Fibroblast of villous mesenchyme (primary cell): ENCODE results near the gene KCNMA1. TPM values are rescaled to one million over a fixed set of nuclear protein-coding genes. Genes with fewer than 3 reads are reported as not detected.

Source experiments
- DNase-seq: peaks from one replicate; pipeline ENCODE4 v3.0.0-alpha.2; 2010; ENCODE audit warnings: low read depth
- H3K4me3 ChIP-seq: 2 replicates; pipeline ENCODE4 v1.5.1; 2011; ENCODE audit warnings: low read depth, mild to moderate bottlenecking, low read length
- total RNA-seq: library from RNA; depleted of rRNA; stranded (reverse); fragments of >200 nt; gene quantifications from 2 replicates; pipeline ENCODE4 v1.2.3, GENCODE V29; 2012
- TF ChIP-seq, protein P1 (sequence below): IDR thresholded peaks from 2 replicates; pipeline ENCODE4 v1.5.1; 2012; ENCODE audit warnings: low read depth, mild to moderate bottlenecking, low read length; ENCODE audit not compliant: insufficient read depth

The KCNMA1 gene
- total RNA-seq, 1 donor = 36.7 TPM

DNA sequence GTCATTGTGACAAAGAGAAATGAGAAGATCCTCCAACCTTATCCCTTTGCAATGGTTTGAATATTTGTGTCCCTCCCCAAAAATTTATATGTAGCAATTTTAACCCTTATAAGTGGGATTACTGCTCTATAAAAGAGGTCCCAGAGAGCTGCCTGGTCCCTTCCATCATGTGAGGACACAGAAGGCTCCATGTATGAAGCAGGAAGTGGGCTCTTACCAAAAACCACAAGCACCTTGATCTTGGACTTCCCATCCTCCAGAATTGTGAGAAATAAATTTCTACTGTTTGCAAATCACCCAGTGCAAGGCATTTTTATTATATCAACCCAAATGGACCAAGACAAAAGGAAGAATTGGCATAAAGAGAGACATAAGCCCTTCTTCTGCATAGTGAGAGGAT is 95.7 kb downstream of the KCNMA1 start:
- no peak for DNase-seq
- TF ChIP-seq, protein P1, sequence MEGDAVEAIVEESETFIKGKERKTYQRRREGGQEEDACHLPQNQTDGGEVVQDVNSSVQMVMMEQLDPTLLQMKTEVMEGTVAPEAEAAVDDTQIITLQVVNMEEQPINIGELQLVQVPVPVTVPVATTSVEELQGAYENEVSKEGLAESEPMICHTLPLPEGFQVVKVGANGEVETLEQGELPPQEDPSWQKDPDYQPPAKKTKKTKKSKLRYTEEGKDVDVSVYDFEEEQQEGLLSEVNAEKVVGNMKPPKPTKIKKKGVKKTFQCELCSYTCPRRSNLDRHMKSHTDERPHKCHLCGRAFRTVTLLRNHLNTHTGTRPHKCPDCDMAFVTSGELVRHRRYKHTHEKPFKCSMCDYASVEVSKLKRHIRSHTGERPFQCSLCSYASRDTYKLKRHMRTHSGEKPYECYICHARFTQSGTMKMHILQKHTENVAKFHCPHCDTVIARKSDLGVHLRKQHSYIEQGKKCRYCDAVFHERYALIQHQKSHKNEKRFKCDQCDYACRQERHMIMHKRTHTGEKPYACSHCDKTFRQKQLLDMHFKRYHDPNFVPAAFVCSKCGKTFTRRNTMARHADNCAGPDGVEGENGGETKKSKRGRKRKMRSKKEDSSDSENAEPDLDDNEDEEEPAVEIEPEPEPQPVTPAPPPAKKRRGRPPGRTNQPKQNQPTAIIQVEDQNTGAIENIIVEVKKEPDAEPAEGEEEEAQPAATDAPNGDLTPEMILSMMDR = no peak
- no peak overlapping the region for H3K4me3 ChIP-seq

DNA sequence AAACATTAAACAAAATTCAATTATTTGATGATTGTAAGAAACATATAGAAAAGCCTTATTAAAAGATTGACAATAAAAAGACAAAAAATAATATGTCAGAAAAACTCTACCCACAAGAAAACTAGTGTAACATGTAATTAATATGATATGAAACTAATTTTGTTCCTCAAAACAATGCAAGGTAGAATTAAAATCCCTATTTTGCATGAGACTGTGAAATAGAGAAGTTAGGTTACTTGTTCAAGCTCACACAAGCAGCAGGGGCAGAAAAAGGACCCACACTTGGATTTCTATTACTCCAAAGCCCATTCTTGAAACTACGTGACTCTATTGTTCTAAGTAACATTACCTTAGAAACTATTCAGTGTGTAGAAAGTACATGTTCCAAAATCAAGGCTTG is 96.4 kb downstream of the KCNMA1 start:
- DNase-seq = no peak
- H3K4me3 ChIP-seq = no peak overlapping the region
- TF ChIP-seq, protein P1 = no peak

DNA sequence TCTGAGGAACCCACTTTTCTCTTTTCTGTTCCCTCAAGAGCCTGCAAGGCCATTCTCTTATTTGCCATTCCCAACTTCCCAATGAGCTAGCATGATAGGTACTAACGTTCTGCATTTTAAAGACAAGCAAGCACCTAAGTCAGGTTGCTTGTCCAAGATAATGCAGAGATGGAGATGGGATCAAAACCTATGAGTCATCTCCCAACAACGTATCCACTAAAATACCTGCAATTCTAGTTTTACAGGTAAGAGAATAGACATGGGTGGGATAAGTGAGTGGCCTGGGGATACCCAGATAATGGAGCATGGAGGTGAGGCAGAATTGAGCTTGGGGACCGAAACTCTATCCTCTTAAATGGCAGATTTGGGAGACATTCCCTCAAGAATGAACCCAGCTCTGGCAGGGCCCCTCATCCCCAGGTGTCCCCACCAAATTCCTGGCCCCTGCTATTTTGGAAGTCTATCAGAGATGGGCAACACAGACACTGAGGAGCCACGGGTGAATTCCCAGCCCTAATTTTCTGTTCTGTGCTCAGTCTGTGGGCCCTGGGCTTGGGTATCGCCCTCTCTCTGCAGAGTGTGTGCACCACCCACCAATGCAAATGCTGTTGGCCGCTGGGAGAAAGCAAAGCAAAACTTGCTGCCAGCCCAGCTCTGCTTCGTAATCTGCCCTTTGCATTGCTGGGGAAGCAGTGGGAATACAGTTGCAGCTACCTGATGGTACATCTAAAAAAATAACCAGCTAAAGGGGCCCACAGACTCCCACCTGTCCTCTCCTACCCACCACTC is 98.3 kb downstream of the KCNMA1 start:
- DNase-seq = no peak
- TF ChIP-seq, protein P1 = no peak
- no peak overlapping the region for H3K4me3 ChIP-seq

DNA sequence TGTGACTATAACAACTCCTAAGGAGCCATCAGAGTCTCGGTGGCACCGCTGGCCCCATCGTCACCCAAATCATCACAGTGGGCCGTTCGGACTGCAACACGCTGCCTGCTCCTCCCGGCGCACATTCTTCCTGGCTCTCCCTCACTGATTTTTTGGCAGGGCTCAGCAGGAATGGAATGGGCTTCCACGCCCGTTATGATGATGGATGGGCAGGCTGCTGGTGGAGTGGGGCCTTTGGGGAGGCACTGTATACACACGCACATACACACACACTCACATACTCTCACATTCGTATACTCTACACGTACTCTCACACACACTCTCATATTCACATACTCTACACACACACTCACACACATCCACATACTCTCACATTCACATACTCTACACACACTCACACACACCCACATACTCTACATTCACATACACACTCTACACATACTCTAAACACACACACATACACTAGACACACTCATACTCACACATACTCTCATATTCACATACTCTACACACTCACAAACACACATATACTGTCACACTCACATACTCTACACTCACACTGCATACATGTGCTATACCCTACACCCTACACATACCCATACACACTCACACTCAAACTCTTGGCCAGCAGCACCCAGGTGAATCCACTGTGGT is 99.8 kb downstream of the KCNMA1 start:
- DNase-seq = no peak
- TF ChIP-seq, protein P1 = no peak
- no peak overlapping the region for H3K4me3 ChIP-seq

DNA sequence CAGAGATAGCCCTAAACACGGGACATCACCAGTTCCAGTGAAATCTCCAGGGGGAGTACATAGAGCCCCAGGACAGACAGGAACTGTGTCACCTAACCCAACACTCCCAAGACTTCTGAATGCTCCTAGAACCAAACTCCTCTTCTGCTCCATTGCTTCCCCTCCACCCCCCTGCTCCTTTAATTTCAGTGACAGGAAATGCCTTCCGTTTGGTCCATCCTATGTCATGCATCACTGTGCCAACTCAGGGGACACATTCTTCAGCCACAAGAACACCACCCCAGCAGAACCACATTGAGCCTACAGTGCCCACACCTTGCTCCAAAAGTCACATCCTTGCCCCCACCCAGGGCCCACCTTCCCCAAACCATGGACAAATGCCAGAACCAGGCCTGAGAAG is 100.5 kb downstream of the KCNMA1 start:
- no peak for DNase-seq
- TF ChIP-seq, protein P1 = no peak

DNA sequence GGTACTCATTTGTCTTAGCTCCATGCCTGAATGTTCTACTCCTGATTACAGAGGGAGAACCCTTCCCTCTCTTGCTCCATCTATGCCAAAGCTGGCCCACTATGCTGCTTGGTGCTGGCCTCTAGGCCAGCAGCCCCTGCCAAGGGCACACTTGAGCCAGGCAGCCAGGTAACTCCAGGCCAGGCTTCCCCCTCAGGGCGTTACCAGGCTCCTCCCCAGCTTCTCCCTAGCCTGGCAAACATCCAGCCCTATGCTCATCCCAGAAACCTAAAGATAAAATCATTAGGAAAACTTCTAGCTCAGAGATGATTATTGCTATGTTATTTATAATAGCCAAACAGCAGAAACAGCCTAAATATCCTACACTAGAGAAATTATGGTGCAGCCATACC is 103.7 kb downstream of the KCNMA1 start:
- TF ChIP-seq, protein P1 = no peak
- no peak for DNase-seq
- no peak overlapping the region for H3K4me3 ChIP-seq

More for the DNA sequence above, 100.5 kb downstream of the KCNMA1 start:
- H3K4me3 ChIP-seq = no peak overlapping the region
